ENCODE data around the gene SNRPA1. TPM values are rescaled to one million over a fixed set of nuclear protein-coding genes. Genes with fewer than 3 reads are reported as not detected.

Gene SNRPA1
- total and polyA plus RNA-seq, 2 of the 13 experiments (the other 11 are each of a cell fraction or from before 2014, with no cell fraction given), result 41.2 to 108 TPM

DNA sequence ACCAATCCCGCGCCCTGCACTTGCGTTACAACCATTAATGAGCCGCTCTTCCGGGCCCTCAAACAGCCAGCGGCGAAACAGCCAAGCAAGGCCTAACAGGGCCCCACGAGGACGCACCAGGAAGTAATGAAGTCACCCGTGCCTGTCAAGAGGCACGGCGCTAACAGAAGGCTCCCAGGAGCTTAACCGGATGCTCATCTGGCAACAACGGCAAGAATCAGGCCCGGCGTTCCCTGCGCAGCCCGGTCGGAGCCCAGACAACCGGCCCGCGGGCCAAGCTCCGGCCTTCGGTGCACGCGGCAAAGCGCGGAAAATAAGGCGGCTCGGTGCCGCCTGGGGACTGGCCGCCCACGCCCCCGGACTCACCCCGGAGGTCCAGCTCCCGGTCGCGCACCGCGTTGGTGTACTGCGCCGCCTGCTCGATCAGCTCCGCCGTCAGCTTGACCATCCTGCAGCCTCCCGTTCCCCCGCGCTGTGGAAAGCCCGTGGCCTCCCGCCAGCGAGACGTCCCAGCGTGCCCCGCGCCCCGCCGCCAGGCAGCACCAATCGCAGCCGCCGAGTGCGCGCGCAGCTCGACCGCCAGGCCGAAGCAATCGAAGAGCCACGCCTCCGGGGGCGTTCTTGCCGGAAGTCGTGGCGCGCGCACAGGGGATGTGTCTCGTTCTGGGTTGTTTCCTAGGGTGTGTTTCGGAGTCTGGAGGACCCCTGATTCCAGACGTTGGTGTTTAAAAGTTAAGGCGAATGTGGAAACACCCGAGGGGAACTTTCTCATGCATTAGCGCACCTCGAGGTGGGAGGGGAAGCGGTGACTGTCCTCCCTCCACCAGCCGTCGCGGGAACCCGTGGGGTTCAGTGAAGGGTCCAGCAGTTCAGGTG, at the start of gene SNRPA1 (continued):
- TF ChIP-seq ZBTB4 (CRISPR knock-in tag; IDR thresholded peaks at IDR 0.05; ENCODE audit: borderline replicate concordance) (peak; percentile 87; the same call in 1 of the 2 replicates), KLF11 (CRISPR knock-in tag; IDR thresholded peaks at IDR 0.05) (peak; percentile 84), HHEX (CRISPR knock-in tag; IDR thresholded peaks at IDR 0.05) (no peak), ZNF3 (CRISPR knock-in tag; IDR thresholded peaks at IDR 0.05) (no peak), MED1 (CRISPR knock-in tag; IDR thresholded peaks at IDR 0.05) (peak; percentile 85), ZMAT5 (CRISPR knock-in tag; IDR thresholded peaks at IDR 0.05; ENCODE audit: borderline replicate concordance, low read depth) (no peak), SRY (CRISPR knock-in tag; IDR thresholded peaks at IDR 0.05) (peak; percentile 89), FOXK2 (IDR thresholded peaks at IDR 0.05) (no peak), ZNF501 (CRISPR knock-in tag; IDR thresholded peaks at IDR 0.05) (peak; percentile 97), ZNF646 (CRISPR knock-in tag; IDR thresholded peaks at IDR 0.05) (no peak), ZBTB7A (CRISPR knock-in tag; IDR thresholded peaks at IDR 0.05) (peak; percentile 60; the same call in 1 of the 2 replicates), RFX1 (IDR thresholded peaks at IDR 0.05) (no peak), AGO1 (IDR thresholded peaks at IDR 0.05; ENCODE audit: low read depth, low read length, poor library complexity, severe bottlenecking) (peak; percentile 88), ZNF496 (CRISPR knock-in tag; IDR thresholded peaks at IDR 0.05; ENCODE audit: insufficient replicate concordance) (no peak), PBX2 (CRISPR knock-in tag; IDR thresholded peaks at IDR 0.05) (no peak), ZNF644 (CRISPR knock-in tag; IDR thresholded peaks at IDR 0.05; ENCODE audit: low read depth) (no peak)
- TF ChIP-seq, protein P1, sequence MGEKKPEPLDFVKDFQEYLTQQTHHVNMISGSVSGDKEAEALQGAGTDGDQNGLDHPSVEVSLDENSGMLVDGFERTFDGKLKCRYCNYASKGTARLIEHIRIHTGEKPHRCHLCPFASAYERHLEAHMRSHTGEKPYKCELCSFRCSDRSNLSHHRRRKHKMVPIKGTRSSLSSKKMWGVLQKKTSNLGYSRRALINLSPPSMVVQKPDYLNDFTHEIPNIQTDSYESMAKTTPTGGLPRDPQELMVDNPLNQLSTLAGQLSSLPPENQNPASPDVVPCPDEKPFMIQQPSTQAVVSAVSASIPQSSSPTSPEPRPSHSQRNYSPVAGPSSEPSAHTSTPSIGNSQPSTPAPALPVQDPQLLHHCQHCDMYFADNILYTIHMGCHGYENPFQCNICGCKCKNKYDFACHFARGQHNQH (CRISPR knock-in tag; IDR thresholded peaks at IDR 0.05), result peak; percentile 97

All from HepG2 (cell line).